SKM-1 (cell line): Measurements from ENCODE around the gene GPR6.

ENCODE experiments used
- DNase-seq: peaks from one replicate; lab custom pipeline; 2025; ENCODE audit not compliant: unreplicated experiment; lab: John Stamatoyannopoulos, UW

GPR6 gene

DNA sequence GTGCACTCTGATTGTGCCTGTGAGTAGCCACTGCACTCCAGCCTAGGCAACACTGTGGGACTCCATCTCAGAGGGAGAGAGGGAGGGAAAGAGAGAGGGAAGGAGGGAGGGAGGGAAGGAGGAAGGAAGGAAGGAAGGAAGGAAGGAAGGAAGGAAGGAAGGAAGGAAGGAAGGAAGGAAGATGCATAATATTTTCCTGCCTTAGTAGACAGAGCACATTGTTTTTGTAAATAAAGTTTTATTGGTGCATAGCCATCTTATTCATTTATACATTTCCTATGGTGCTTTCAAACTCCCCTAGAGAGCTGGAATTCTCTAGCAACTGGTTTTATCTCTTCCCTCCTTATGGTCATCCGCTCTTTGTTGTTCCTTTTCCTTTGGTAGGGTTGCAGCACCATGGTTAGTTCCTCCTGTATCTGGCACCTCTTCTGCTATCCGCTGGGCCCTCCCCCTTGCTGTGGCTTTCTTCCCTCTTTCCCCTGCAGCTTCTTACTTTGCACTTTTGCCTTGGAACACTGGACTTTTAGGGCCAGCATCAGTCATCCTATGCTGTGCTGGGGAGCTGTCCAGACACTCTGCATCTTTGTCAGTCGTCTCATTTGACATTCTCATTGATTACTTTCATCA is 20.2 kb downstream of the GPR6 start:
- DNase-seq = no peak

DNA sequence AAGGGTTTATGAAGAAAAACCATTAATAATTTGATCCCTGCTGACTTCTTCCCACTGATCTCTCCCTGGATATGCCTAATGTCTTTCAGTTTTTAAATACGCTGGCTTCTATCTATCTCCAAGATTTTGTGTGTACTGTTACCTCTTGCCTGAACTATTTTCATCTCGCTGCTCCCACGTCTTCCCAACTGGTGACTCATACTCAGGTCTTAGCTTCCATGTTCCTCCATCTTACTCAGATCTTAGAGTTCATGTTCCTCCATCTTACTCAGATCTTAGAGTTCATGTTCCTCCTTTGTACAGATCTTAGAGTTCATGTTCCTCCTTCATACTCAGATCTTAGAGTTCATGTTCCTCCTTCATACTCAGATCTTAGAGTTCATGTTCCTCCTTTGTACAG is 21.6 kb downstream of the GPR6 start:
- DNase-seq = no peak

DNA sequence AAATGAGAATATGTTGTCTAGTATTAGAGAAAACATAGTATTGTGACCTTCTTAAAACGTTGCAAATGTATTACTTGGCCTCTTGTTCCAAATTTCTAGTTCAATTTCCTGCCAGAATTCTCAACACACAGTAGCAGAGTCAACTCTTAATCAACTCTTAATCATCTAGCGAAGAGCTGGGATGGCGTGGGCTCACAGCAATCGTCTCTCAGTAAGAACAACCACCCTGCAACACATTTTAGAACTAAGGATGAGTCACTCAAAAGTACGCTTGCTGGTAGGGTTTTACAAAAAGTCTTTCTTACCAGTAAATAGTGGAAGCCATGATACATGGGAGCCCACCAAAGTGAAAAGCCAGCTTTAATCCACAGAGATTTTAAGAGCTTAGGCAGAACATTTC is 24.6 kb downstream of the GPR6 start:
- no peak for DNase-seq

DNA sequence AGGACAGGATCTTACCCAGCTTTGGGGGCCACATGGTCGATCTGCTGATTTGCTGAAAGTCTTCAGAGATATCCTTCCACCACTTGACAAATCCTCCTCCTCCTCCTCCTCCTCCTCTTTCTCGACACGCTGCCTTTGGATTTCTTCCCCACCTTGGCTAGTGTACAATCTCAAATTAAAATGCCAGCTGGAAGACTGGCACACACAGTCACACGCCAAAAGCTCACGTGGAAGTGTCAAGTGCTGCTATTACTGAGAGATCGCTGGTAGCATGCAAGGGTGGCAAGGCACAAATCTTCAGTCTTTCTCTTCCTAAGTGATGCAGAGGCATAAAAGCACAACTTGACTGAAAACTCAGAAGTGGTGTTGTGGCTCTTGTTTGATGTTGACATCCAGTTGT is 35.3 kb downstream of the GPR6 start:
- DNase-seq = no peak

DNA sequence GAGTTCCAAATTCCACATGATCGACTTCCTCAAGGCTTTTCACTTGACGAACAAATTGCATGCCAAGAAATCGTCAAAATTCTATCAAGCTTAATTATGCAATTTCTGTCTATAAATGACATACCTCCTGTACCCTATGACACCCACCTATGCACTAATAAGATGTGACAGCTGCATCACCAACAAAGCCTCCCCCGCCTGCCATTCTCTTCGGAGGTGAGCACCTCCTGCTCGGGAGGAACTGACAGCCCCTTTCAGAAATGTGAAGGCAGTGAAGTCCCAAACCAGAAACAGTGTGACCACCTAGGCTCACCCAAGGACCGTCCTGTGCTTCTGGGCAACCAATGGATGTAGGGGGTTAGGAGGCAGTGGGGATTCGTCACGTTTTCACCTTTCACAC is 37.1 kb downstream of the GPR6 start:
- DNase-seq = no peak

DNA sequence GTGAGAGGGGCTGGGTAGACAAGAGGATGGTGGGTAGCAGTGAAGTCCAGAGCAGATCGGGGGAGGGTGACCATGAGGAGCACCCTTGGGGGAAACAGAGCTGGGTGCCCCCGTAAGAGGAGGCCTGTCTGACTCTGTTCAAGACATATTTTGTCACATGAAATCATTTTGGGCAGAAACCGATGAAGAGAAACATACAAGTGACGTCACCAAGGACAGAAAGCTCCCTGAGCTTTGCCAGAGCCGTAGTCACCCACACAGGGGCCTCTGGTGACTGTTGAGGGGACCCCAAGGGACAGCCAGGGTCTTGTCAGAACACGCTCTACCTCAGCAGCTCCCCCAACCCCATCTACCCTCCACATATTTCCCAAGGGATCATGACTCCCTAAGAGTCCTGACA is 39.2 kb downstream of the GPR6 start:
- no peak for DNase-seq

DNA sequence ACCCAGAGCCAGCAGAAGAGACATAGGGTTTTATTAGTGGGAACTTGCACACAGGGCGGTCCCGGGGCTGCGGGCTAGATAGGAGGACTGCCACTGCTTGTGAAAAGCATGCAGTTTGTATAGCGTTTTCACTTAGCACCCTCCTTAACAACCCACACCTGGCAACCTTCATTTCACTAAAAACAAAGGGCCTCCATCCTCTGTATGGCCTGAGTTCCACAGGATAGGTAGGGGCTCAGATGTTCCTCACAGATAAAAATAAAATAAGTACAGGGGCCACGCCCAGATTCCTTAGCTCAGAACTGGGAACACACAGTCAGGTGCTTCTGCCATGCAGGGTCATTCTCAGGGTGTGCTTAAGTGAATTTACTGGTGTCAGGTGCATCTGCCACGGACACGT is 39.8 kb downstream of the GPR6 start:
- DNase-seq = no peak

DNA sequence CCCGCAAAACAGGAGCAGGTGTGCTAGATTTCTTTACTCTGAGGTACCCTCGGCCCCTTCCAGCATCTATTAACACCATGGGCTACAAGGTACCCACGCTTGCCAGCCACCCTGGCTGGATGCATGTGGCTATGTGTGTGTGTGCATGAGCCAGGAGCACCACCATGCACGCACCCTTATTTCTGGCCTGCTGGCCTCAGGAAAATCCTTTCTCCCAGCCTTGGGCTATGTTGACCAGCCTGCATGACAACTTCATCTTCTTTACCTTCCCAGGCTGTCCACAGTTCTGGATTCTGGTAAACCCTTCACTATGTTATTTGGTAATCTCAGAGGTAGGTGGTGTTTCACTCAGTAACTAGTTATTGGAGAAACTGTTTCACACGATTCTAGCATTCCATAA is 40.4 kb downstream of the GPR6 start:
- no peak for DNase-seq

DNA sequence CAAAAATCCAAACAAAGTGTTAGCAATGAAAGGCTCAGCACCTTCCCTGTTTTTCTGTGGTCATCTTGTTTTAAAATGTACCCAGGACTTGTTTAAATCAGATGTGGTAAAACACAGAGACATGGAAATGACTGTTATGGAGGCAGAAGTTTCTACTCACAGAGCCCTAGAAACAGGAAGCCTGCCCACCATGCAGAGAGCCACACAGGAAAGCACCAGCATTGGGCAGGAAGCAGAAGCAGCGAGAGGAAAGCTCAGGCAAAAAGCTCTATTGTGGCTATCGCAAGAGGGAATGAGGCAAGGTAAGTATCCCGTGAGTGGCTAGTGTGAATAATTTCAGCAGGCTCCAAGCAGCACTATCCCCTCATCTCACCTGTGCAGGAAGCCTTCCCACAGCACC is 42.8 kb downstream of the GPR6 start:
- peak; percentile 9 for DNase-seq

DNA sequence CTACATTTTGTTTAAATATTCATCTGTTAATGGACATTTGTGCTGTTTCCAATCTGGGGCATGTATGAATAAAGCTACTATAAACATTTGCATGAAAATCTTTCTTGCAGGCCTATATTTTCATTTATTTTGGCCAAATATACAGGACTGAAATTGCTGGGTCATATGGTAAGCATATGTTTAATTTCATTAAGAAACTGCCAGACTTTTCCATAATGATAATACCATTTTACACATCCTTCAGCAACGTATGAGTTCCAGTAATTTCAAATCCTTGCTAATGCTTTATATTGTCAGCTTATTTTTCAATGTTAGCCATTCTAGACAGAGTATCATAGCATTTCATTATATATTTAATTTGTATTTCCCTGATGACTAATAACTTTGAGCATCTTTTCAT is 51.0 kb downstream of the GPR6 start:
- no peak for DNase-seq
